A172 (cell line): ENCODE data around the gene RSU1. TPM values are rescaled to one million over a fixed set of nuclear protein-coding genes. Genes with fewer than 3 reads are reported as not detected.

Experiments used
- DNase-seq: peaks from one replicate; pipeline ENCODE4 v3.0.0-alpha.2; 2015; ENCODE audit warnings: low spot score
- total RNA-seq: library from RNA; depleted of rRNA; stranded (reverse); fragments of >200 nt; shearing (Covaris generic); gene quantifications from 2 replicates; pipeline ENCODE4 v1.2.3, GENCODE V29; 2014

Gene RSU1
- total RNA-seq, 1 experiment from 2014 or later: 75.5 TPM

- no peak for DNase-seq
Observed at GRCh38 chr10:16741540-16741939, 75.7 kb downstream of the RSU1 start.

DNA sequence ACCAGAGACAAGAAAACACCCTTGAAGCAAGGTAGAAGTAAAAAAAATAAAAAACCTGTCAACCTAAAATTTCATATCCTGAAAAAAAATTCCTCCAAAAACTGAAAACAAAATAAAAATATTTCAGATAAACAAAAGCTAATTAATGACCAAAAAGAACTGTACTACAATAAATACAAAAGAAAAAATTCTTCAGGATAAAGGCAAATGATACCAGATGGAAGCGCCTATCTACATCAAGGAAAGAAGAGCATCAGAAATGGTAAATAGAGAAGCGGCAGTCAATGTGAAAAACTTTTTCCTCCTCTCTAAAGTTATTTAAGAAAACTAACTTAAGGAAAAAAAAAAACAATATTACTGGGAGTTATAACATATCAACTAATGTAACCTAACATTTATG, 79.8 kb downstream of the RSU1 start:
- DNase-seq: no peak

DNA sequence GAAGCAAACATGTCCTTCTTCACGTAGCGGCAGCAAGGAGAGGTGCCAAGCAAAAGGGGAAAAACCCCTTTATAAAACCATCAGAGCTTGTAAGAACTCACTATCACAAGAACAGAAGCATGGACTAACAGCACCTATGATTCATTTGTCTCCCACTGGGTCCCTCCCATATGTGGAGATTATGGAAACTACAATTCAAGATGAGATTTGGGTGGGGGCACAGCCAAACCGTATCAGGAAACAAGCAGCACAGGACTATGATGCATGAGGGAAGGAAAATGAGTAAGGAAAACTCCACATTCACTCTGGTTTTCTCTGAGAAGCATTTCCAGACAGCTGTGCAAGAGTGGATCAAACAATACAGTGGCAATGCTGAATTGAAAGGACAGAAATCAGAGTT, 81.6 kb downstream of the RSU1 start:
- DNase-seq: no peak

DNA sequence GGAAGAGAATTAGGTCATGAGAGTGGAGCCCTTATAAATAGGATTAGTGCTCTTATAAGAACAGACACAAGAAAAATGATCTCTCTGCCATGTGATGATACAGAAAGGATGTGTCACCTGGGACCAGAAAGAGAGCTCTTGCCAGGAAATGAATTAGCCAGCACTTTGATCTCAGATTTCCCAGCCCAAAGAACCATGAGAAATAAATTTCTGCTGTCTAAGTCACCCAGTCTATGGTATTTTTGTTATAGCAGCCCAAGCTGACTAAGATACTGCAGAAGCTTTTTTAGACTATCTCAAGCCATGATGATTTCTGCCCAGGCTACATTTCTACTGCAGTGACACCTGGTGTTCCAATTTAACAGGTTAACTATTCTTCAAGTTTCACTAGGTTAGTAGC, 84.8 kb downstream of the RSU1 start:
- no peak for DNase-seq

- no peak for DNase-seq
Observed at GRCh38 chr10:16728266-16728665, 89.0 kb downstream of the RSU1 start.

DNA sequence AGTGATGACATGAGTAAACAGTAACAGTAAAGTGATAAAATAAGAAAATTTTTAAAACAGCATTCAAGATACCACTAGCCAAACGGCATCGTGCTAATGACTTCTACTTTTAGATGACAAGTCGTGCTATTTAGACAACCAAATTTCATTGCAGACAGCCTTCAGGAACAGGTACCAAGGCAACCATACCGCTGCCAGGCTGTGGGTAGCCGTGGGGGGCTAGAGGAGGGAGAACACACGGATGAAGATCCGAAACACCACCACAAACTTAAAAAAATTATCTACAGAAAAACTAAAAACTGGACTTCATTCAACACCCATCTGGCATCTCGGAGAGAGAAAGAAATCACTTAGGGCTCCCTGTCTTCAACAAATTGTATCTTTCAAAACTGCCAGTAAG, 89.6 kb downstream of the RSU1 start:
- no peak for DNase-seq

- DNase-seq: no peak
Observed at GRCh38 chr10:16724509-16724908, 92.7 kb downstream of the RSU1 start.

DNA sequence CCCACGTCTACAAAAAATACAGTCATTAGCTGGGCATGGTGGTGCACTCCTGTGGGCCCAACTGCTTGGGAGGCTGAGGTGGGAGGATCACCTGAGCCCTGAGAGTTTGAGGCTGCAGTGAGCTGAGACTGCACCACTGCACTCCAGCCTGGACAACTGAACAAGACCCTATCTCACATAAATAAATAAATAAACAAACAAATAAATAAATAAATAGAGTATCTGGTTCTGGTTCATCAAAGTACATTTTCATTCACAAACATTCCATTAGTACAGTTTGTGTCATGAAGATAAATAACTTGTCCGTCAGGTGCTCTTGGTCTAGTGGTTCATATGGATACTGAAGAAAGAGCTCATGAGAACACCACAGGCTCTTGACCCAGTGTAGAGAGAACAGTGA, 96.4 kb downstream of the RSU1 start:
- DNase-seq: no peak

- DNase-seq: no peak
Observed at GRCh38 chr10:16717622-16718395, 99.4 kb downstream of the RSU1 start.

DNA sequence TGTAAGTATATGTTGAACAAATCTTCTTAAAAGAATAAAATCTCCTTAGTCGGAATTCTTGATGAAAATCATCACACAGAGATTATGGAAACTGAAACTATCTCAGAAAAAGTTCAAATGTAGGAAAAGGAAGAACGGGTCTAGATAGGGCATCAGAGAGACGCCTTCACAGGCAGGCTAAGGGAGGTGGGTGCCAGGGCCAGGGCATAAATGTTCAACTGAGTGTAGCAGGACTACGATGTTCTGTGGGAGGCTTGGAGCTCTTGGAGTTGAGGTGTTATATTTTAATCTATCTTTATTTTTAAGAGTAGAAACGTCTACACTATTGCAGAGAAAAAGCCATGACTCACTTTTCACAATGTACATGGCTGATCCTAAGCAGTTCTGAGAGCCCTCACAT, 101.2 kb downstream of the RSU1 start:
- no peak for DNase-seq

DNA sequence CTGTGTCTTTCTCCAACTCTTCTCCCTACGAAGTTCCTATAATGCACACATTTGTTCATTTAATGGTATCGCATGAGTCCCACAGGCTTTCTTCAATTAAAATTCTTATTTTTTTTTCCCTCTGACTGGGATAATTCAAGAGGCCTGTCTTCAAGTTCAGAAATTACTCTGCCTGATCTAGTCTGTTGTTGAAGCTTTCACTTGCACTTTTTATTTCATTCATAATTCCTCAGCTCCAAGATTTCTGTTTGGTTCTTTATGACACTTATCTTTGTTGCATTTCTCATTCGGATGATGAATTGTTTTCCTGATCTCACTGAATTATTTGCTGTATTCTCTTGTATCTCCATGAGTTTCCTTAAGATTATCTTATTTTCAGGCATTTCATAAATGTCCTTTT, 103.9 kb downstream of the RSU1 start:
- no peak for DNase-seq

GRCh38 chr10:16712883-16713282, 104.3 kb downstream of the RSU1 start:
- DNase-seq: no peak

DNA sequence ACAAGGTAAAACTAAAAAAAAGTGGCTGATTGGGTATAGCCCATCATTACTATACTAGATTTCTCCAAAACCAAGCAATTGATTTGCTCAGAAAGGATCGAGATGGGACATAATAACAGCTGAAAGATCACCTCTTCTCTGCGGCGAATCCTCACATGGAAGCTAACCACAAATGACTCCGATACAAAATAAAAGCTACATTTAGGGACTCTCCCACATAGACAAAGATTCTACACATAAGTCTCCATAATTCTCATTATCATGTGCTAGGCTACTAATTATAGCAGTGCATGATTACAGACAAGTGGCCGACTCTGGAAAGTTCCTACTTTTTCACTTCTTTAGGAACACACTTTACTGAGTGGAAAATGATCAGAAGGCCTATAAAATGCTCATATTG, 116.9 kb downstream of the RSU1 start:
- no peak for DNase-seq

DNA sequence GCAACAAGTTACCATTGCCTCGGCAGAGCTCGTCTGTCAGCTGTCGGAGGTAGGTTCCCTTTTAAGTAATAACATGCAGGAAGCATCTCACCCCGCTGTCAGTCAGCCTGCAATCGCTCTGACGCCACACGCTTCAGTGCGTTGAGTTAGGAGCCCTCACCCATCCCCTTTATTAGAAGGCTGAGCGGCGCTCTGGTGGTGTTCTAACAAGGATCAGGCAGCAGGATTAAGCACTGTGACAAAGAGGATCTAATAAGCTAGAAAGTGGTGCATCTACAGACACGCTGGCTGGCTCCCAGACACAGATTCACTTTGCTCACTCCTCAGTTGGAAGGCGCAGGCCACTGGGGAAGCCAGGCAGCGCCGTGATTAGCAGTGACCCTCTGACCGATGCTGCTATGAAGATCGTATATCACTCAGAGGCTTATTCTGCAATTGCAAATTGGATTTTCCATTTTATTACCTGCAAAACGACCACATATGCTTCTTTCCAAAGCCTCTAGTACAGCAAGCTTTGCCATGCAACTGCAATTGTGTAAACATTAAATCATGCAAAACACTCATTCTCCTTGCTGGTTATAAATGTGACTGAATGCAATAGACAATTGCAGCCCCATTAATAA, 117.7 kb downstream of the RSU1 start:
- no peak for DNase-seq

- no peak for DNase-seq
Observed at GRCh38 chr10:16698461-16698860, 118.8 kb downstream of the RSU1 start.

GRCh38 chr10:16690417-16690816, 126.8 kb downstream of the RSU1 start:
- DNase-seq: no peak

GRCh38 chr10:16689696-16690095, 127.5 kb downstream of the RSU1 start:
- no peak for DNase-seq

DNA sequence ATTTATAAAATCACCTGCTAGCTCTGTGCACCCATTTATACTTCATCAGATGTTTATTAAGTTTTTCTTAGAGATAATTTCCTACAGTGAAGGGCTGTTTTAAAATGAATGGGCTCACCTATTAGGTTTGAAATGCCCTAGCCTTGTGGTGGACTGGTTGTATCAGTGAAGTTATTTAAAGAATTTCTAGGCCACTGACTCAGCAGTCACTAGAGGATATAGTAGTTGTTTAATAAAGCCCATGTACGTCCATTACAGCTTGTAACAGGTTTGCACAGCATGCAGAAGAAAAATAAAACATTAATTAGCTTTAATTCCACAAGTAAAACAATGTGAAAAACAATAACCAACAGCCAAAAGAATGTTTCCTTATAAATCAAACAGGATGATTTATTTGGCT, 128.0 kb downstream of the RSU1 start:
- no peak for DNase-seq

GRCh38 chr10:16686054-16686902, 130.9 kb downstream of the RSU1 start:
- DNase-seq: no peak

DNA sequence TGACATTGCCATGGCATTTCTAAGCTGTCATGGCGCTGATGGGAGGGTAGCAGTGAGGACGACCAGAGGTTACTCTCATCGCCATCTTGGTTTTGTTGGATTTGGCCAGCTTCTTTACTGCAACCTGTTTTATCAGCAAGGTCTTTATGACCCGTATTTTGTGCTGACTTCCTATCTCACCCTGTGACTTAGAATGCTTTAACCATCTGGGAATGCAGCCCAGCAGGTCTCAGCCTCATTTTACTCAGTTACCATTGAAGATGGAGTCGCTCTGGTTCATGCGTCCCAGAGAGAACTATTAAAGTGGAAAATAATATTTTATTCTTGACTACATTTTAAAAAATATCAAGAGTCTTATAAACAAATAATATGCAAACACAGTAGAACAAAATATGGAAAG, 131.7 kb downstream of the RSU1 start:
- DNase-seq: no peak

- no peak for DNase-seq
Observed at GRCh38 chr10:16681521-16681920, 135.7 kb downstream of the RSU1 start.

DNA sequence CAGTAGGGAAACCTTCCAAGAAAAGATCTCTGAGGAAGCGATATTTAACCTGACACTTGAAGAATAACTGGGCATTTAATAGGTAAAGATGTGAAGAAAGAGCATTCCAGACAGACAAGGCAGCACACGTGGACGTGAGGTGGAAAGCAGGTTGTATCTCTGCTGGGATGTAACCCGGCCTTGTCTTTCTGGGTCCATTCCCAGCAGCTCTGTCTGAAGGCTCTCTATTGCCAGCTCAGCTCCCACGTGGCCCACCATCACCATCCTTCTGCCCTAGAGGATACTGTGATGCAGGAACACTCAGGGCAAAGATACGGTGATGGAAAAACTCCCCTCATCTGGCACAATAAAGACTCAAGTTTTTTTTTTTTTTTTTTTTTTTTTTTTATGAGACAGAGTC, 137.7 kb downstream of the RSU1 start:
- no peak for DNase-seq

- DNase-seq: no peak
Observed at GRCh38 chr10:16675334-16675733, 141.9 kb downstream of the RSU1 start.
